Measurements from ENCODE around the gene TAF7.
A peak's percentile ranks its signal among the peaks of the same experiment; 100 is the strongest.
"Not testable (repeated sequence)": the region's sequence is repeated elsewhere in the genome, so short reads cannot be mapped to it uniquely, and the experiment has no call there.

Gene TAF7

GRCh38 chr5:141338538-141339306 lies 18.1 kb upstream of the TAF7 start, which contains the start of gene PCDHGA2:
Gene PCDHGA2 (plus strand): TSS chr5:141338760.
- DNase-seq = no peak

- DNase-seq = not testable (repeated sequence)
These were observed 12.0 kb upstream of the TAF7 start for GRCh38 chr5:141332571-141332970.

DNA sequence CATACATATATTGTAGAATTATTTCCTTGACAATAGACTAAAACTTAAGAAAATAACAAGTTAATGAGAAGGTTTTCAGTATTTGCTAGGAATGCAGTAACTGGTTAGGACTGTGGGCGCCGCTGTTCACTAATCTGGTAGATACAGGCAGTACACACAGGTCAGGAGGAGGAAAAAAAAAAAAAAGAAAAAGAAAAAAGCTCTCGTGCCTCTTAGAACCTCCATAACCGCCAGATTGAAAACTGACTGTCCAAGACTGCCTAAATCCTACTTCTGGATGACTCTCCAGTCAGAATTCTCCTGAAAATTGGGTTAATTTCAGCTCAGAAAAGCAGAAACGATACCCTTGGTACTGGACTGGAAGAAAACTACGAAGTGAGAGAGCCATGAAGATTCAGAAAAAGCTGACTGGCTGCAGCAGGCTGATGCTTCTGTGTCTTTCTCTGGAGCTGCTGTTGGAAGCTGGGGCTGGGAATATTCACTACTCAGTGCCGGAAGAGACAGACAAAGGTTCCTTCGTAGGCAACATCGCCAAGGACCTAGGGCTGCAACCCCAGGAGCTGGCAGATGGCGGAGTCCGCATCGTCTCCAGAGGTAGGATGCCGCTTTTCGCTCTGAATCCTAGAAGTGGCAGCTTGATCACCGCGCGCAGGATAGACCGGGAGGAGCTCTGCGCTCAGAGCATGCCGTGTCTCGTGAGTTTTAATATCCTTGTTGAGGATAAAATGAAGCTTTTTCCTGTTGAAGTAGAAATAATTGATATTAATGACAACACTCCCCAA lies 9.9 kb upstream of the TAF7 start, which contains the start of gene PCDHGA1:
TSS of gene PCDHGA1 (plus strand) at position 216 of the 782 bp plus-strand sequence.
- DNase-seq = peak; percentile 6

- DNase-seq = no peak
These were observed 7.6 kb upstream of the TAF7 start for GRCh38 chr5:141328231-141328630.

DNA sequence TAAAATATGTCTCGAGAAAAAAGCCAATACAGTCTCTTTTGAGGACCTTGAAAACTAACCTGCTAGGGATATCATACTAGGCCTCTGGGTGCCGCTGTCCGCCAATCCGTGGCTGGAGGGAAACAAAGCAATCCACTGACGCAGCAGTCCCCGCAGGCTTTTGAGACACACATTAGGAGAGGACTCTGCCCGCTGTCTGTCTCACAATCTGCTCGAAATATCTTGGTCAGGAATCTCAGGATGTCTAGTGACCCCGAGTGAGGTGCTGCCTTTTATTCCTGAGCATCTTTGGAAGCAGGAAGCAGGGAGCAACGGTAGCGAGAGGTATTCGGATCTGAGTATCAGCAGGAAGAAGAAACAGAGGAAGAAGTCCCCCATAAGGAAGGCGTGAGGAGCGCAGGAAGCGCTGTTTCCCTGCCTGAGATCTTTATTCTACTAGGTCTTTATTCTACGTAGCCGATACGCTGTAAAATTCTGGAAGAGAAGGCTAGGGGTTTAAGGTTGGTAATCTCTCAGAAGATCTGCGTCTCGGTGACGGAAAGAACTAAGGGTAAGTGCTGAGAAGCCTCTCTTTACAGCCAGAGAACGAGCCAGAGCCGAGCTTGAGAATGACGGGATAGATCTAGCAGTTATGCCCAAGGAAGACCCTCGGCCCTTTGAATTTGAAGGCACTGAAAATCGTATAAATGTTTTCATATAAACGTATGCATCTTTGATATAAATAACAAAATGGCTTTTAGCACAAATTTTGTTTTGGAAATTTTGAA lies 5.7 kb upstream of the TAF7 start:
- peak; percentile 50 for DNase-seq

DNA sequence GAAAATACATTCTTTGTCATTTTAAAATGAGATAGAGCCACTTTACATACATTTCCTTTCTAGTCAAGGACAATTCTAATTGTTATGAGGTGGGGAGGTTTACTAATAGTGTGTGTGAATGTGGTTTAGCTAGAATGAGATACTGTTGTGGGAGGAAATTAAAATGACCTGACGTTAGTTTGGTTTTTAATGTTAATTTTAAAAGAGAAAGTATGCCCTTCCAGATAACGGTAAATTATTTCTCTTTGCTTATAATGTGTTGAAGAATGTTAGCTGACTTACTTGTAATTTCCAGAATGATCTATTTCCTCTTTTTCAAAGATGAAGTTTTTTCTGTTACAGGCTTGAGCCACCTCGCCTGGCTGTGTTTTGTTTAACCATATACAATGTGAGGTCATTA lies 1.7 kb upstream of the TAF7 start:
- no peak for DNase-seq

GRCh38 chr5:141319699-141320098 lies 885 bp downstream of the TAF7 start:
- DNase-seq = no peak

- DNase-seq = no peak
These were observed 1.4 kb downstream of the TAF7 start for GRCh38 chr5:141319202-141319601.

DNA sequence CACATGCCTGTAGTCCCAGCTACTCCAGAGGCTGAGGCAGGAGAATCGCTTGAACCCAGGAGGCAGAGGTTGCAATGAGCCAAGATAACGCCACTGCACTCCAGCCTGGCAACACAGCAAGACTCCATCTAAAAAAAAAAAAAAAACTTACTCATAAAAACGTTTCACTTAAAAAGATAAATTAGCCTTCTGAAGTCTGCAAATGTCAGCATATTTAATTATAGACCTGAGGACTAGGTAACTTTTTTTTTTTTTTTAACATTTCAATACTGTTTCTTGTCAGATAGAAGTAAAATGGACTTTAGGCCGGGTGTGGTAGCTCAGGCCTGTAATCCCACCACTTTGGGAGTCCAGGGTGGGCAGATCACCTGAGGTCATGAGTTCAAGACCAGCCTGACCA lies 3.6 kb downstream of the TAF7 start:
- not testable (repeated sequence) for DNase-seq

GRCh38 chr5:141313711-141314110 lies 6.9 kb downstream of the TAF7 start:
- DNase-seq = no peak

DNA sequence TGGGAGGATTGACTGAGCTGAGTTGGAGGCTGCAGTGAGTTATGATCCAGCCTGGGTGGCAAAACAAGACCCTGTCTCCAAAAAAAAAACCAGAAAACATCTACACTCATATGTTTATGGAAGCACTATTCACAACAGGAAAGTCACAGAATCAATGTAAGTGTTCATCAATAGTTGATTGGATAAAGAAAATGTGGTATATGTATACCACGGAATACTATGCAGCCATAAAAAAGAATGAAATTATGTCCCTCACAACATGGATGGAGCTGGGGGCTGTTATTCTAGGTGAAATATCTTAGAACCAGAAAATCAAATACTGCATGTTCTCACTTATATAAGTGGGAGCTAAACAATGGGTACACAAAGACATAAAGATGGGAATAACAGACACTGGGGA lies 14.0 kb downstream of the TAF7 start:
- no peak for DNase-seq

DNA sequence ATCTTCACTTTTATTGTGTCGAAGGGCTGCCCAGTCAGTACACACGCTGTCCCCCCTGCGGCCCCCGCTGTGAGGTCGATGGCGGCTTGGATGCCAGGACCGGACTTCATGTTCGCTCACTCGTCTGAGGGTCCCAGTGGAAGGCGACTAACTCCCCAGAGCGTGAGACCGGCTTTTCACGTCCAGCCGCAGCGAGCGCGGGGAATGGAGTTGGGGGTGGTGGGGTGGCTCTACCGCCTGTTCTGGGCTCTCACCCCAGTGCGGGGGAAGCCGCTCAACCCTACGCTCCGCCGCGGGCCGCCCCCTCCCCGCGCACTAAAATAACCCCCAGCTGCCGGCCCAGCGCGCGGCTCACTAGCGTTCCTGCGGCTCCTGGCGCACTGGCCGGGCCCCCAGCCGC lies 16.8 kb downstream of the TAF7 start, which contains the start of gene SLC25A2:
TSS of gene SLC25A2 (minus strand) at position 294 of the 400 bp plus-strand sequence. CDS start at position 110, 184 bp downstream.
- no peak for DNase-seq

- no peak for DNase-seq
These were observed 22.2 kb downstream of the TAF7 start for GRCh38 chr5:141298376-141298775.

DNA sequence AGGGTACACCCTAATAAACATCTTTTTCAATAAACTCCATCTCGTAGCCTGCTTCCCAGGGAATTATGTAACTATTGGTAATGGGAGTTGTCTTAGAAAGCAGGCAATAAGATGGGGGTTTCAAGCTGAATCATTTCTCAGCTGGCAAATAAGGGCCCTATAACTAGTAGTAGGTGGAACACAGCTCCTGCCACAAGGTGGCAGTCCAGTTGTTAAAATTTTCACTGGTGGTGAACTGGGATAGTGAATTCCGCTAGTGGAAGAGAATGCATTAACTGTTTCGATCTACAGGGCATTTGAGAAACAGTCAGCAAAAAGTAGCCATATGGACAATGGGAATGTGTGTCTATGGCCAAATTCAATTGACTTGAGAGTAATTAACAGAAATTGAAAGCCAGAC lies 47.7 kb downstream of the TAF7 start:
- DNase-seq = no peak

GRCh38 chr5:141269195-141269594 lies 51.4 kb downstream of the TAF7 start:
- DNase-seq = no peak
